ACC112 (cell line): ENCODE results near the gene EFNA4.
A peak's percentile ranks its signal among the peaks of the same experiment; 100 is the strongest.

Experiments
- H2AFZ ChIP-seq: fragments of 200-600 bp; sonication (generic); one replicate; pipeline ENCODE4 v1.6.0; 2017; ENCODE audit warnings: antibody characterized with exemption, low read length; ENCODE audit not compliant: unreplicated experiment
- H3K27ac ChIP-seq: fragments of 200-600 bp; sonication (generic); 2 replicates; pipeline ENCODE4 v1.5.1; 2014; ENCODE audit warnings: low read depth, mild to moderate bottlenecking, antibody characterized with exemption, low read length, moderate library complexity
- H3K27me3 ChIP-seq: fragments of 200-600 bp; sonication (generic); 2 replicates; pipeline ENCODE4 v1.6.1; 2014; ENCODE audit warnings: mild to moderate bottlenecking, antibody characterized with exemption, low read length, moderate library complexity, mixed read lengths; ENCODE audit not compliant: insufficient read depth
- H3K36me3 ChIP-seq: fragments of 200-600 bp; sonication (generic); 2 replicates; pipeline ENCODE4 v1.6.1; 2016; ENCODE audit warnings: mild to moderate bottlenecking, antibody characterized with exemption, low read length, moderate library complexity, mixed read lengths; ENCODE audit not compliant: insufficient read depth
- H3K4me1 ChIP-seq: fragments of 200-600 bp; sonication (generic); one replicate; pipeline ENCODE4 v1.6.1; 2016; ENCODE audit warnings: low read length, mixed read lengths; ENCODE audit not compliant: insufficient read depth, unreplicated experiment, control insufficient read depth
- H3K4me3 ChIP-seq: fragments of 200-600 bp; sonication (generic); 2 replicates; pipeline ENCODE4 v1.5.1; 2014; ENCODE audit warnings: mild to moderate bottlenecking, low read depth, low read length
- H3K79me2 ChIP-seq: fragments of 200-600 bp; sonication (generic); one replicate; pipeline ENCODE4 v1.6.0; 2016; ENCODE audit warnings: low read length; ENCODE audit not compliant: control insufficient read depth, unreplicated experiment, insufficient read depth

The EFNA4 gene

GRCh38 chr1:155094622-155094948, 31.0 kb downstream of the EFNA4 start:
- Histone ChIP-seq H3K27ac (no peak overlapping the region), H3K4me1 (no peaks in the 10 kb centered on the region), H2AFZ (peak overlapping the region; percentile 47), H3K79me2 (no peaks in the 10 kb centered on the region), H3K4me3 (no peak overlapping the region), H3K36me3 (no peaks in the 10 kb centered on the region), H3K27me3 (peaks cover 12% of the 10 kb centered on the region; the same call in 1 of the 2 replicates)

- Histone ChIP-seq H3K79me2 (no peaks in the 10 kb centered on the region), H3K27ac (no peak overlapping the region), H3K36me3 (no peaks in the 10 kb centered on the region)
Measured at GRCh38 chr1:155099331-155099730, 35.8 kb downstream of the EFNA4 start.

DNA sequence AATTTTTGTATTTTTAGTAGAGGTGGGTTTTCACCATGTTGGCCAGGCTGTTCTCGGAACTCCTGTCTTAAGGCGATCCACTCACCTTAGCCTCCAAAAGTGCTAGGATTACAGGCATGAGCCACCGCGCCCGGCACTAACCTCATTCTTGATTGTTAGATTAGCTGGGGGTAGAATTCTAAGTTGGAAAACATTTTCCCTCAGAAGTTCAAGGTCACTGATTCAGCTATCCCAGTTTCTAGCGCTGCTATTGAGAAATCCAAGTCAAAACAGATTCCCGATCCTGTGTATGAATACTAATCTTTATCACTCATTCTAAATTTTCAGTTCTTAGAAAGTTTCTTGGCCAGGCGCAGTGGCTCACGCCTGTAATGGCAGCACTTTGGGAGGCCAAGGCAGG, 39.8 kb downstream of the EFNA4 start:
- H3K4me3 ChIP-seq: no peak overlapping the region
- peaks cover 5% of the 10 kb centered on the region for H3K4me1 ChIP-seq
- H3K27ac ChIP-seq: no peak overlapping the region

More at GRCh38 chr1:155099331-155099730, 35.8 kb downstream of the EFNA4 start:
- Histone ChIP-seq H3K4me1 (peaks cover 5% of the 10 kb centered on the region), H2AFZ (no peak overlapping the region), H3K27me3 (peaks cover 12% of the 10 kb centered on the region; the same call in 1 of the 2 replicates), H3K4me3 (no peak overlapping the region)

DNA sequence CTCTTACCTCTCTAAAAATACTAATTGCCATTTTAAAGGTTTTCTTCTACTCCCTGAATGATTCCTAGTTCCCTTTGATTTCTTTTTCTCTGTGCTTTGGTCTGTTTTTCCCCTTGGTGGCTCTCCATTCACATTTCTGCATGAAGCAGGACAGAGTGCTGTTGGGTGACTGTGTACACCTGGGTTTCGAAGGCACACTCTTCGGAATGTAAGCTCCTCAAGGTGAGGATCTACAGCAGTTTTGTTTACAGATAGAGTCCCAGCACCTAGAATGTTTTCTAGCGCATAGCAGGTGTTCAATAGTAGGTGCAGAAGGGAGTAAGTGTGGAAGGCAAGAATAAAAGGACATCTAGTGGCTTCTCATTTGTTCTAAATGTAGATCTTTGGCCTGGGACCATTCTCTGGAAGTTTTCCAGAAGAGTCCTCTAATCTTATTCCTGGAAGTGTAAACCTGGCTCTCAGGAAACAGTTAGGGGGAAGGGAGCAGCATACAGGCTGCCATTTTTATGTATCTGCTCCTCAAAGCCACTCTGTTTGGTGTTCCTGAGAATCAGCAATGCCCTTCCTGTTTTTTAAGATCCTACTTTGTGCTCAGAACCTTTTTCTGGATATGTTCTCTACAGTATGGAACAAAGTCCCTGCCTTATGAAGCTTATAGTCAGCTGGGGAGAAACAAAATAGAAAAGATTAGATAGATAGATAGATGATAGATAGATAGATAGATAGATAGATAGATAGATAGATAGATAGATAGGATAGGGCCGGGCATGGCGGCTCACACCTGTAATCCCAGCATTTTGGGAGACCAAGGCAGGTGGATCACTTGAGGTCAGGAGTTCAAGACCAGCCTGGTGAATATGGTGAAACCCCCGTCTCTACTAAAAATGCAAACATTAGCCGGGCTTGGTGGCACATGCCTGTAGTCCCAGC, 41.3 kb downstream of the EFNA4 start:
- no peak overlapping the region for H3K27ac ChIP-seq
- H3K4me3 ChIP-seq: no peak overlapping the region
- H3K79me2 ChIP-seq: no peaks in the 10 kb centered on the region
- H3K36me3 ChIP-seq: no peaks in the 10 kb centered on the region
- H2AFZ ChIP-seq: no peak overlapping the region
- H3K4me1 ChIP-seq: peaks cover 5% of the 10 kb centered on the region
- peaks cover 6% of the 10 kb centered on the region; the same call in 1 of the 2 replicates for H3K27me3 ChIP-seq

More for the DNA sequence above, 39.8 kb downstream of the EFNA4 start:
- Histone ChIP-seq H3K79me2 (no peaks in the 10 kb centered on the region), H2AFZ (no peak overlapping the region), H3K36me3 (no peaks in the 10 kb centered on the region), H3K27me3 (peaks cover 6% of the 10 kb centered on the region; the same call in 1 of the 2 replicates)

DNA sequence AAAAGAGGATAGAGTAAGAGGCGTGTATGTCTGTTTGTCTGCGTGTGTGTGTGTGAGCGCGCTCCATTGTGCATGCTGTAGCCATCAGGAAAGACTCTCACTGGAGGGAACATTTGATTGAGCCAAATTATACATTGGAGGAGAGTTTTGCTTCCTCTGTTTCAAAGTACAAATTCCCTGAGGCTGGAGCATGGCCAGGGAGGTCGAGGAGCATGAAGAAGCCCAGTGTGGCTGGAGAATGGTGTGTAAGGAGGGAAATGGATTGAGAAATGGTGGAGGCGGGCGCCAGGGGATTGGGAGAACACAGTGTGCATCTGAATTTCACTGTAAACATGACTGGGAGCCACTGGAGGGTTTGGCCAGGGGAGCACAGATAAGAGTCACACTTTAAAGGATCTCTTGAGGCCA, 42.1 kb downstream of the EFNA4 start:
- no peaks in the 10 kb centered on the region for H3K79me2 ChIP-seq
- H3K27ac ChIP-seq: no peak overlapping the region
- H3K4me1 ChIP-seq: peaks cover 5% of the 10 kb centered on the region
- no peak overlapping the region for H2AFZ ChIP-seq
- no peaks in the 10 kb centered on the region for H3K36me3 ChIP-seq
- no peak overlapping the region for H3K4me3 ChIP-seq
- H3K27me3 ChIP-seq: peaks cover 6% of the 10 kb centered on the region; the same call in 1 of the 2 replicates

DNA sequence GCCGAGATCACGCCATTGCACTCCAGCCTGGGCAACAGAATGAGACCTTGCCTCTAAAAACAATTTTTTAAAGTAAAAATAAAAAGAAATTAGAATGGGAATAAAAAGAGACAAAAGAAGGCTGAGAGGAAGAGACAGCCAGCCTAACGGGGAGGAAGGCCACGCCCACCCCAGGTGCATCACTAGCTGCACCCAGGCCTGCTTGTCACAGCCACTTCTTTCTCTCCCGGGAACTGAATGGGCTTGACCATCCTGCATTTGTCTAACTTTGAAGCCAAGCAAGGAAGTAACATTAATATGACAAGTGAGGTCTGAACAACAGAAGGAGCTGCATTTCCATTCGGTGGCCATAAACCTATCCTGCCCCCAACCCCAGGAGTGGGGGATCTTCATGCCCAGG, 43.3 kb downstream of the EFNA4 start:
- peaks cover 6% of the 10 kb centered on the region; the same call in 1 of the 2 replicates for H3K27me3 ChIP-seq
- no peak overlapping the region for H3K4me3 ChIP-seq
- H3K4me1 ChIP-seq: peaks cover 5% of the 10 kb centered on the region
- H3K27ac ChIP-seq: no peak overlapping the region
- H2AFZ ChIP-seq: no peak overlapping the region
- H3K79me2 ChIP-seq: no peaks in the 10 kb centered on the region
- H3K36me3 ChIP-seq: no peaks in the 10 kb centered on the region

DNA sequence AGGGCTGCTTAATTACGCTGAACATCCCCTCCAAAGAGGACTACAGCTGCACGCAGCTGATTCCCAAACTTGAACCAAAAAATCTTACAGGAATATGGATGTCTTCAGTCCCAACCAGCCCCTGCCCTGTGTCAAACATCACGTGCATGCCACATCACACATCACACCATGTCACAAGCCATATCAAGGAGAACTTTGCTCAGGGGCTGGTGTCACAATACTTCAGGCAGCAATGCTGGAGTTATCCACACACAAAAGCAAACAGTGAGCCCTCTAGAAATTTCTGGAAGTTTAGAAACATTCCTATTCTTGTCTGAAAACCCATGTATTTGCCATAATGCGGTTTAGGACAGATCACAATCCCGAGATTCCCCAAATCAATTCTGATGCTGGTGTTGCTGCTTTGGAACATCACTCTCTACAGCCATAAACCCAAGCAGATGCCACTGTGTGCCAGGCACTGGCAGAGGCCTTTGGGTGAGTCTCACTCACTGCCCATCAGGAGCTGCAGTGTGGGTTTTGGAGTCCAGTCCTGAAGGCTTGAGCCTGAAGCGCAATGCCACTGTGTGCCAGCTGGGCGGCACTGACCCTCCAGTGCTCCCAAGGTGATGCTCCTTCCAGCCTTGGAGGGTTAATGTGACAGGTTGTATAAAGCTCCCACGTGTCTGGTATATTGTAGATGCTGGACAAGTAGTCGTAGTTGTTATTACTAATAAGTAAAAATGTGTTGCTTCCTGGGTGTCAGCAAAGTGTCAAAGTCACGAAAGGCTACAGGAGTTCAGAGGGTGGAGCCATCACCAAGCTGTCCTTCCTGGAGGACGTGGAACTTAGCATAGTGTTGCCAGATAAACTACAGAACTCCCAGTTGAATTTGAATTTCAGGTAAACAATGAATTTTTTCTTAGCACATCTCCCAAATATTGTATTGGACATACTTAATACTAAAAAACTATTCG, 44.0 kb downstream of the EFNA4 start:
- Histone ChIP-seq H3K36me3 (no peaks in the 10 kb centered on the region), H3K79me2 (no peaks in the 10 kb centered on the region), H3K27ac (no peak overlapping the region), H2AFZ (no peak overlapping the region), H3K27me3 (peaks cover 6% of the 10 kb centered on the region; the same call in 1 of the 2 replicates), H3K4me3 (no peak overlapping the region), H3K4me1 (peaks cover under 1% of the 10 kb centered on the region)

- Histone ChIP-seq H2AFZ (no peak overlapping the region), H3K27me3 (peaks cover 6% of the 10 kb centered on the region; the same call in 1 of the 2 replicates), H3K4me3 (no peak overlapping the region), H3K79me2 (no peaks in the 10 kb centered on the region), H3K4me1 (no peaks in the 10 kb centered on the region), H3K27ac (no peak overlapping the region), H3K36me3 (no peaks in the 10 kb centered on the region)
Measured at GRCh38 chr1:155108296-155108695, 44.8 kb downstream of the EFNA4 start.

DNA sequence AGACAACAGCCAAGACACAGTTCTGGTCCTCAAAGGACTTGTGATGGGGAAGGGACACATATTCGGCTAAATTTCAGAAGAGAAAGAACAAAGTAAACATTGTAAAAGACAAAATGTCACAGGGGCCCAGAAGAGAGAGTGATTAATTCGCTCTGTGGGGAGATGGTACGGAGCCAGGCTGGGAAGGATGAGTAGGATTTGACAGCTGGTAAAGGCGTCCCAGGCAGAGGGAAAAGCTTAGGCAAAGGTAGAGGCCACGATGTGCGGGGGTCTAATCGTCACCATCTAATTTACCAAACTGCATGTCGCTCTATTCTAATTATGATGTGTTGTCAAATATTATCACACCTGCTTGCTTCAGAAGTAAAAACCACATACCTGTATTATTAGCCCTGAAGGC, 46.8 kb downstream of the EFNA4 start:
- Histone ChIP-seq H3K4me1 (no peaks in the 10 kb centered on the region), H3K79me2 (no peaks in the 10 kb centered on the region), H2AFZ (no peak overlapping the region), H3K36me3 (no peaks in the 10 kb centered on the region), H3K27me3 (peaks cover 6% of the 10 kb centered on the region; the same call in 1 of the 2 replicates), H3K4me3 (no peak overlapping the region), H3K27ac (no peak overlapping the region)

GRCh38 chr1:155110826-155111225, 47.3 kb downstream of the EFNA4 start:
- no peaks in the 10 kb centered on the region for H3K36me3 ChIP-seq
- peaks cover 6% of the 10 kb centered on the region; the same call in 1 of the 2 replicates for H3K27me3 ChIP-seq
- no peaks in the 10 kb centered on the region for H3K79me2 ChIP-seq
- no peak overlapping the region for H3K4me3 ChIP-seq
- H3K4me1 ChIP-seq: no peaks in the 10 kb centered on the region
- no peak overlapping the region for H3K27ac ChIP-seq
- H2AFZ ChIP-seq: no peak overlapping the region
